NOMO-1 treated with DMSO at 0.1 percent for 48 hours (cell line): ENCODE measurements around the gene CAPRIN1.

Experiments
- DNase-seq: peaks from one replicate; lab custom pipeline; 2025; ENCODE audit not compliant: unreplicated experiment; lab: John Stamatoyannopoulos, UW

The CAPRIN1 gene

GRCh38 chr11:34139346-34139745 lies 87.8 kb downstream of the CAPRIN1 start:
- no peak for DNase-seq

- no peak for DNase-seq
Observed at GRCh38 chr11:34140149-34140548, 88.6 kb downstream of the CAPRIN1 start.

- no peak for DNase-seq
Observed at GRCh38 chr11:34143048-34143447, 91.5 kb downstream of the CAPRIN1 start.

- DNase-seq = no peak
Observed at GRCh38 chr11:34145073-34145472, 93.5 kb downstream of the CAPRIN1 start.

GRCh38 chr11:34145847-34146381 lies 94.4 kb downstream of the CAPRIN1 start:
- peak; percentile 19 for DNase-seq

GRCh38 chr11:34146411-34146810 lies 94.9 kb downstream of the CAPRIN1 start:
- no peak for DNase-seq

- no peak for DNase-seq
Observed at GRCh38 chr11:34146866-34147265, 95.3 kb downstream of the CAPRIN1 start.

- DNase-seq = no peak
Observed at GRCh38 chr11:34147581-34147980, 96.0 kb downstream of the CAPRIN1 start.

GRCh38 chr11:34148504-34149165 lies 97.1 kb downstream of the CAPRIN1 start:
- DNase-seq = peak; percentile 69

- no peak for DNase-seq
Observed at GRCh38 chr11:34149274-34149673, 97.7 kb downstream of the CAPRIN1 start.

- DNase-seq = no peak
Observed at GRCh38 chr11:34149786-34150185, 98.3 kb downstream of the CAPRIN1 start.

GRCh38 chr11:34150494-34151151 lies 99.1 kb downstream of the CAPRIN1 start:
- no peak for DNase-seq
